Endothelial cell of umbilical vein (primary cell): Measurements from ENCODE around the gene ARF6. TPM values are rescaled to one million over a fixed set of nuclear protein-coding genes. Genes with fewer than 3 reads are reported as not detected.
"Not testable (repeated sequence)": the region's sequence is repeated elsewhere in the genome, so short reads cannot be mapped to it uniquely, and the experiment has no call there.

Source experiments
- BruUV-seq: library from RNA; stranded (reverse); fragments of 400-500 nt; replicated peaks from 2 replicates; lab custom pipeline; 2021; lab: Mats Ljungman, UMichigan
- CTCF ChIA-PET: fragments of 300-600, 350-600 bp; sonication (Branson Sonifier 250); formaldehyde crosslinking; loops from one replicate; lab custom pipeline; 2021; ENCODE audit warnings: antibody characterized with exemption, inconsistent platforms; lab: Charles Lee
- POLR2A ChIA-PET: fragments of 300-600, 350-600 bp; sonication (Branson Sonifier 250); formaldehyde crosslinking; loops from one replicate; lab custom pipeline; 2021; ENCODE audit warnings: antibody characterized with exemption, inconsistent platforms; lab: Charles Lee
- DNase-seq: peaks from one replicate; pipeline ENCODE4 v3.0.0-alpha.2; 2011; ENCODE audit warnings: low read depth, low spot score
- FAIRE-seq: peaks from 2 replicates; lab custom pipeline; 2011; peaks lifted over from hg19 to GRCh38; lab: Jason Lieb, UNC
- H2AFZ ChIP-seq: 2 replicates; pipeline ENCODE4 v1.6.0; 2012; ENCODE audit warnings: low read depth, low read length, control low read depth, inconsistent platforms
- H3K27ac ChIP-seq: 2 replicates; pipeline ENCODE4 v1.5.1; 2011; ENCODE audit warnings: low read depth, mild to moderate bottlenecking, control low read depth, low read length, moderate library complexity; ENCODE audit not compliant: insufficient read depth
- H3K27me3 ChIP-seq, 2 experiments: 2 replicates each; pipeline versions ENCODE4 v1.6.0 to v1.6.1; 2011; ENCODE audit warnings: low read length in 2 of 2, mixed read lengths in 1 of 2; ENCODE audit not compliant: control insufficient read depth in 2 of 2, insufficient read depth in 2 of 2
- H3K36me3 ChIP-seq, 2 experiments: 2 replicates in 1 of 2; 3 replicates in 1 of 2; pipeline ENCODE4 v1.5.1; 2011; ENCODE audit warnings: low read length in 2 of 2, mild to moderate bottlenecking in 1 of 2, moderate library complexity in 1 of 2; ENCODE audit not compliant: control insufficient read depth in 2 of 2, insufficient read depth in 2 of 2; ENCODE audit errors: extremely low read depth in 1 of 2
- H3K4me1 ChIP-seq: 3 replicates; pipeline ENCODE4 v1.5.1; 2011; ENCODE audit warnings: mild to moderate bottlenecking, low read length; ENCODE audit not compliant: control insufficient read depth, insufficient read depth; ENCODE audit errors: extremely low read depth
- H3K4me2 ChIP-seq: 2 replicates; pipeline ENCODE4 v1.6.1; 2011; ENCODE audit warnings: low read length, control low read depth, mixed read lengths; ENCODE audit not compliant: insufficient read depth
- H3K4me3 ChIP-seq, 3 experiments: fragments of 200-600 bp in 1 of 3; sonication (generic), shearing (Covaris generic) in 1 of 3; replicated peaks in 1 of 3; 2 replicates each; pipeline ENCODE4 v1.5.1; 2011 to 2016; ENCODE audit warnings: control low read depth in 3 of 3, low read length in 3 of 3, mild to moderate bottlenecking in 2 of 3, inconsistent platforms in 1 of 3, low read depth in 1 of 3, moderate library complexity in 1 of 3; ENCODE audit not compliant: insufficient read depth in 1 of 3
- H3K79me2 ChIP-seq: 2 replicates; pipeline ENCODE4 v1.6.0; 2012; ENCODE audit warnings: low read length, inconsistent platforms; ENCODE audit not compliant: control insufficient read depth, insufficient read depth
- H3K9ac ChIP-seq: replicated peaks from 2 replicates; pipeline ENCODE3; 2011; ENCODE audit warnings: low read length, control low read depth; ENCODE audit not compliant: insufficient read depth; ENCODE audit errors: extremely low read depth
- H3K9me1 ChIP-seq: replicated peaks from 3 replicates; pipeline ENCODE4 v1.6.0; 2011; ENCODE audit warnings: mild to moderate bottlenecking, low read length; ENCODE audit not compliant: control insufficient read depth, insufficient read depth; ENCODE audit errors: extremely low read depth
- H3K9me3 ChIP-seq: replicated peaks from 2 replicates; pipeline ENCODE4 v1.5.1; 2012; ENCODE audit warnings: low read length, inconsistent platforms; ENCODE audit not compliant: control insufficient read depth, insufficient read depth
- H4K20me1 ChIP-seq: replicated peaks from 2 replicates; pipeline ENCODE3; 2011; ENCODE audit warnings: mild to moderate bottlenecking, low read length; ENCODE audit not compliant: control insufficient read depth, insufficient read depth; ENCODE audit errors: extremely low read depth
- CTCF ChIP-seq, 2 donors: IDR thresholded peaks; 1 replicate in 1 of 2; 2 replicates in 1 of 2; pipeline ENCODE4 v1.5.1; 2011; ENCODE audit warnings: low read length in 2 of 2, mild to moderate bottlenecking in 2 of 2, moderate library complexity in 2 of 2, control low read depth in 1 of 2, inconsistent platforms in 1 of 2, low read depth in 1 of 2; ENCODE audit not compliant: insufficient read depth in 1 of 2; ENCODE audit errors: extremely low read depth in 1 of 2
- EZH2 ChIP-seq: IDR thresholded peaks from 2 replicates; pipeline ENCODE4 v1.6.1; 2012; ENCODE audit warnings: borderline replicate concordance, low read depth, mild to moderate bottlenecking, moderate library complexity, low read length, inconsistent platforms; ENCODE audit not compliant: severe bottlenecking
- FOS ChIP-seq: IDR thresholded peaks from 2 replicates; pipeline ENCODE4 v1.6.1; 2011; ENCODE audit warnings: mild to moderate bottlenecking, low read length, moderate library complexity, borderline replicate concordance; ENCODE audit not compliant: insufficient read depth
- GATA2 ChIP-seq: IDR thresholded peaks from 2 replicates; pipeline ENCODE4 v1.7.0; 2011; ENCODE audit warnings: low read depth, mild to moderate bottlenecking, moderate library complexity, mixed read lengths, low read length; ENCODE audit not compliant: insufficient read length, insufficient read depth
- JUN ChIP-seq: IDR thresholded peaks from 2 replicates; pipeline ENCODE4 v1.6.1; 2011; ENCODE audit warnings: borderline replicate concordance, low read depth; ENCODE audit not compliant: insufficient read length, insufficient read depth
- MAX ChIP-seq: IDR thresholded peaks from 2 replicates; pipeline ENCODE4 v1.6.1; 2011; ENCODE audit not compliant: insufficient read depth, insufficient read length
- MYC ChIP-seq: IDR thresholded peaks from one replicate; pipeline ENCODE4 v1.6.1; 2011; ENCODE audit warnings: mild to moderate bottlenecking, low read depth, low read length
- POLR2AphosphoS5 ChIP-seq: IDR thresholded peaks from 2 replicates; pipeline ENCODE4 v1.6.1; 2012; ENCODE audit warnings: low read depth, mild to moderate bottlenecking, control low read depth, low read length, moderate library complexity; ENCODE audit not compliant: insufficient read depth
- dilution Hi-C: fragments of 300-500 bp; cut with MboI; formaldehyde crosslinking; loops from one replicate; pipeline ENCODE4 v1.15.0; 2019; ENCODE audit warnings: low sequenced_read_pairs; ENCODE audit not compliant: extremely low pct_ligation_motif_present
- intact Hi-C: fragments of 100-400 bp; cut with micrococcal nuclease; formaldehyde crosslinking; loops from one replicate; pipeline ENCODE4 v1.10.0; 2022
- polyA plus RNA-seq, 4 experiments: library from polyadenylated mRNA; depleted of rRNA in 3 of 4; stranded (reverse) in 3 of 4; unstranded in 1 of 4; fragments of >200 nt; gene quantifications; 2 replicates each; pipeline versions ENCODE4 v1.2.1 to v1.2.3, GENCODE V29; 2011 to 2012; ENCODE audit warnings: missing spikeins in 1 of 4
- total RNA-seq: library from RNA; stranded (reverse); gene quantifications from 2 replicates; pipeline ENCODE4 v1.2.3, GENCODE V29; 2021

The ARF6 gene
- total and polyA plus RNA-seq, 2 donors (not counting 3 experiments of a cell fraction or from before 2014, with no cell fraction given): 21.7 to 73.6 TPM

- intact Hi-C loops: no loop called here
- Histone ChIP-seq H3K4me2 (no peak overlapping the region), H3K4me1 (peaks cover 27% of the 10 kb centered on the region), H3K9me3 (no peaks in the 10 kb centered on the region), H3K4me3 (no peak overlapping the region), H3K79me2 (peaks cover 26% of the 10 kb centered on the region), H2AFZ (no peak overlapping the region), H3K27ac (no peak overlapping the region), H3K9ac (no peak overlapping the region), H3K27me3 (no peaks in the 10 kb centered on the region), H4K20me1 (no peaks in the 10 kb centered on the region), H3K36me3 (no peaks in the 10 kb centered on the region), H3K9me1 (no peaks in the 10 kb centered on the region)
- FAIRE-seq: no peak
- DNase-seq: no peak
- dilution Hi-C loops: no loop called here
- ChIA-PET CTCF (no interaction called here), POLR2A (no interaction called here)
- no peak for TF ChIP-seq POLR2AphosphoS5
- TF ChIP-seq JUN: no peak
- no peak for TF ChIP-seq FOS
- no peak for TF ChIP-seq MYC
- TF ChIP-seq CTCF (IDR thresholded peaks at IDR 0.05; ENCODE audit: extremely low read depth in 1 of 2, insufficient read depth in 1 of 2, low read depth in 1 of 2, low read length in 2 of 2): no peak
- no peak for TF ChIP-seq MAX
- no peak for TF ChIP-seq EZH2
- TF ChIP-seq GATA2: no peak
- no TSS peak for BruUV-seq
These were observed 8.1 kb downstream of the ARF6 start for GRCh38 chr14:49900973-49901372.

GRCh38 chr14:49902679-49903246 lies 9.9 kb downstream of the ARF6 start:
- H4K20me1 ChIP-seq, H3K4me3 ChIP-seq, H2AFZ ChIP-seq, H3K4me2 ChIP-seq, H3K27ac ChIP-seq, POLR2A ChIA-PET, FAIRE-seq, dilution Hi-C loops, DNase-seq, H3K9me1 ChIP-seq, H3K79me2 ChIP-seq, H3K9me3 ChIP-seq, H3K36me3 ChIP-seq, H3K9ac ChIP-seq, H3K27me3 ChIP-seq, intact Hi-C loops, BruUV-seq: not testable (repeated sequence)
- CTCF ChIA-PET: interaction anchor here (1.1 kb wide), 1 partner anchor 9 kb away, joined by 3 read pairs; no protein-coding TSS in a partner anchor
- H3K4me1 ChIP-seq: peaks cover 19% of the 10 kb centered on the region
